GM12891 (cell line): Measurements from ENCODE around the gene LDHAL6A.

Experiments
- POLR2AphosphoS5 ChIP-seq: IDR thresholded peaks from 2 replicates; pipeline ENCODE4 v1.6.1; 2011; ENCODE audit warnings: low read depth, low read length, control low read depth
- POU2F2 ChIP-seq: IDR thresholded peaks from 2 replicates; pipeline ENCODE4 v1.6.1; 2011; ENCODE audit warnings: low read depth, mild to moderate bottlenecking, control low read depth, low read length, moderate library complexity

DNA sequence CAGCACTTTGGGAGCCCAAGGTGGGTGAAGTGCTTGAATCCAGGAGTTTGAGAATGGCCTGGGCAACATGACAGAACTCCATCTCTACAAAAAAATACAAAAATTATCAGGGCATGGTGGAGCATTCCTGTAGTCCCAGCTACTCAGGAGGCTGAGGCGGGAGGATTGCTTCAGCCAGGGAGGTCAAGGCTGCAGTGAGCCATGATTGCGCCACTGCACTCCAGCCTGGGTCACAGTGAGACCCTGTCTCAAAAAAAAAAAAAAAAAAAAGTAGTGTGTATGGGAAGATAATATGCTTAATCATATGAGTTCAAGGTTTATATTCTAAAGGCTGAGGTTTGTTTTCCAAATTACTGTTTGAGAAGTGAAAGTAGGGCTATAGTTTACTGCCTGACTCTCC, 10.7 kb downstream of the LDHAL6A start:
- TF ChIP-seq POU2F2: no peak
- TF ChIP-seq POLR2AphosphoS5: no peak
